ENCODE data around the gene GIGYF2. TPM values are rescaled to one million over a fixed set of nuclear protein-coding genes. Genes with fewer than 3 reads are reported as not detected.

The GIGYF2 gene
- total RNA-seq, 1 experiment from 2014 or later = 60.6 TPM

DNA sequence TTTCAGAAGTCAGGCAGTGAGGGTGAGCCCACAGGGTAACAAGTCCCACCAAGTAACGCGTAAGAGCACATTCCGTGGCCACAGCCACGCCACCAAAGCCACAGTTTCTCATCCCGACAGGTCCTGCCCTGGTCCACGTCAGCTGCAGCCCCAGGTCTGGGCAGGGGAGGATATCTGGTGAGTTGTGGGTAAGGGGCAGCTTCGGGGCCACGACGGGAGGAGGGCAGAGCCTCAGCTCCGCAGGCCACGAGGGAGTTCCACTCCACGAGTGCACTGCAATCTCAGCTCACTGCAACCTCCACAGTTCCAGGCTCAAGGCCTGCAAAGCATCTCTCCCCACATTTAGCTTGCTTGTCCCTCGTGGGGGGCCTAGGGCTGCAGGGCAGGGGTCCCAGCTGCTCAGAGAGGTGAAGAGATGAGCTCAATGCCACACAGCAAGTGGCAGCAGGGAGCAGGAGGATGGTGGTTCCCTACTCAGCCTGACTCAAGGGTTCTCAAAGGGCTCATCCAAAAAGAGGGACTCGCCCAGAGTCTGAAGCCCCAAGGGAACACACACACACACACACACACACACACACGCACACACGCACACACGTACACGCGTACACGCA is 185.5 kb downstream of the GIGYF2 start (continued):
- TF ChIP-seq, protein P1, sequence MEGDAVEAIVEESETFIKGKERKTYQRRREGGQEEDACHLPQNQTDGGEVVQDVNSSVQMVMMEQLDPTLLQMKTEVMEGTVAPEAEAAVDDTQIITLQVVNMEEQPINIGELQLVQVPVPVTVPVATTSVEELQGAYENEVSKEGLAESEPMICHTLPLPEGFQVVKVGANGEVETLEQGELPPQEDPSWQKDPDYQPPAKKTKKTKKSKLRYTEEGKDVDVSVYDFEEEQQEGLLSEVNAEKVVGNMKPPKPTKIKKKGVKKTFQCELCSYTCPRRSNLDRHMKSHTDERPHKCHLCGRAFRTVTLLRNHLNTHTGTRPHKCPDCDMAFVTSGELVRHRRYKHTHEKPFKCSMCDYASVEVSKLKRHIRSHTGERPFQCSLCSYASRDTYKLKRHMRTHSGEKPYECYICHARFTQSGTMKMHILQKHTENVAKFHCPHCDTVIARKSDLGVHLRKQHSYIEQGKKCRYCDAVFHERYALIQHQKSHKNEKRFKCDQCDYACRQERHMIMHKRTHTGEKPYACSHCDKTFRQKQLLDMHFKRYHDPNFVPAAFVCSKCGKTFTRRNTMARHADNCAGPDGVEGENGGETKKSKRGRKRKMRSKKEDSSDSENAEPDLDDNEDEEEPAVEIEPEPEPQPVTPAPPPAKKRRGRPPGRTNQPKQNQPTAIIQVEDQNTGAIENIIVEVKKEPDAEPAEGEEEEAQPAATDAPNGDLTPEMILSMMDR (IDR thresholded peaks at IDR 0.05 in 2 of 3, conservative IDR thresholded peaks at IDR 0.05 in 1 of 3; ENCODE audit: borderline replicate concordance in 1 of 3, insufficient read depth in 1 of 3, low read depth in 2 of 3, low read length in 2 of 3) = no peak
- TF ChIP-seq POLR2A (IDR thresholded peaks at IDR 0.05; ENCODE audit: borderline replicate concordance, extremely low read depth, insufficient read depth, insufficient read length) = no peak
- no peak for TF ChIP-seq POLR2AphosphoS5 (IDR thresholded peaks at IDR 0.05; ENCODE audit: low read depth, low read length)

DNA sequence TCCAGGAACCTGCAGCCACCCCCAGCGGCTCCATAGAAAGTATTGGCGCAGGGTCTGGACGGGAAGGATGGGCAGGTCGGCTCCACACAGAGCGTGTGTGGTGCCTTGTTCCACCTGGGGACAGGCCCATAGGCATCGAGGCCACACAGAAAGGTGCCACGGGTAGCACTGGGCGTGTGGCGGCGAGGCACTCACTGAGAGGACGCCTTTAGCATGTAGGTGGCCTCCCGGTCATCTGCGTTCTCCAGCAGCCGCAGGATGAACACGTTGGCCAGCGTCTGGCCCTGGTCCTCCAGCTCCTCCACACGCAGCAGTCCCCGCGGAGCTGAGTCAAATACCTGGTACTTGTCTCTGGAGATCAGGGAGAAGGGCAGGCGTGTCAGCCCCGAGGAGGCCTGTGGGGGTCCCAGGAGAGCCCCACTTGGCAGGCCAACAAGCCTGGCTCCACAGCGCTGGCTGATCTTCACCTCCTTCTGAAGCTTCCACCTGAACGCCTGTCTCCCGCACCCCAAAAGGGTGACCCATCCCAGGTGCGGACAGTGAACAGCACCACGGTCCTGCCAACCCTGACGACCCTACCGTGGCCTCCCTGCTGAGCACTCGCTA is 186.1 kb downstream of the GIGYF2 start:
- TF ChIP-seq, protein P2, sequence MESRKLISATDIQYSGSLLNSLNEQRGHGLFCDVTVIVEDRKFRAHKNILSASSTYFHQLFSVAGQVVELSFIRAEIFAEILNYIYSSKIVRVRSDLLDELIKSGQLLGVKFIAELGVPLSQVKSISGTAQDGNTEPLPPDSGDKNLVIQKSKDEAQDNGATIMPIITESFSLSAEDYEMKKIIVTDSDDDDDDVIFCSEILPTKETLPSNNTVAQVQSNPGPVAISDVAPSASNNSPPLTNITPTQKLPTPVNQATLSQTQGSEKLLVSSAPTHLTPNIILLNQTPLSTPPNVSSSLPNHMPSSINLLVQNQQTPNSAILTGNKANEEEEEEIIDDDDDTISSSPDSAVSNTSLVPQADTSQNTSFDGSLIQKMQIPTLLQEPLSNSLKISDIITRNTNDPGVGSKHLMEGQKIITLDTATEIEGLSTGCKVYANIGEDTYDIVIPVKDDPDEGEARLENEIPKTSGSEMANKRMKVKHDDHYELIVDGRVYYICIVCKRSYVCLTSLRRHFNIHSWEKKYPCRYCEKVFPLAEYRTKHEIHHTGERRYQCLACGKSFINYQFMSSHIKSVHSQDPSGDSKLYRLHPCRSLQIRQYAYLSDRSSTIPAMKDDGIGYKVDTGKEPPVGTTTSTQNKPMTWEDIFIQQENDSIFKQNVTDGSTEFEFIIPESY (IDR thresholded peaks at IDR 0.05; ENCODE audit: extremely low read depth, insufficient replicate concordance, low read length) = no peak
- TF ChIP-seq, protein P3, sequence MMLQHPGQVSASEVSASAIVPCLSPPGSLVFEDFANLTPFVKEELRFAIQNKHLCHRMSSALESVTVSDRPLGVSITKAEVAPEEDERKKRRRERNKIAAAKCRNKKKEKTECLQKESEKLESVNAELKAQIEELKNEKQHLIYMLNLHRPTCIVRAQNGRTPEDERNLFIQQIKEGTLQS (IDR thresholded peaks at IDR 0.05) = no peak
- TF ChIP-seq ZFX (IDR thresholded peaks at IDR 0.05) = no peak
- H3K36me3 ChIP-seq (ENCODE audit: control insufficient read depth in 1 of 2, insufficient read depth in 2 of 2, low read length in 2 of 2) = no peaks in the 10 kb centered on the region
- H4K20me1 ChIP-seq (ENCODE audit: insufficient read depth) = no peaks in the 10 kb centered on the region
- no peak overlapping the region for H3K4me3 ChIP-seq (replicated peaks in 1 of 2; ENCODE audit: low read depth in 1 of 2, low read length in 2 of 2)
- H3K4me2 ChIP-seq (ENCODE audit: low read length) = no peak overlapping the region
- no peaks in the 10 kb centered on the region for H3K9me3 ChIP-seq (ENCODE audit: control insufficient read depth in 1 of 2, insufficient read depth in 1 of 2, low read depth in 1 of 2, low read length in 2 of 2)
- BruUV-seq (replicated peaks) = no TSS peak
- H3K4me1 ChIP-seq (ENCODE audit: control insufficient read depth in 1 of 2, insufficient read depth in 2 of 2, low read length in 2 of 2) = no peaks in the 10 kb centered on the region
- no peaks in the 10 kb centered on the region for H3K27me3 ChIP-seq (ENCODE audit: insufficient read depth, low read length)
- ChIA-PET RAD21 (ENCODE audit: low non-redundant PET in 1 of 2, low total read pairs in 2 of 2, uncharacterized antibody in 2 of 2, unreplicated experiment in 2 of 2) (no interaction called here), CTCF (no interaction called here), POLR2A (interaction anchor here (1.2 kb wide), 1 partner anchor 8 kb away, joined by 4 read pairs; no protein-coding TSS in a partner anchor)
- no peaks in the 10 kb centered on the region for H3K9me2 ChIP-seq (ENCODE audit: insufficient read depth)
- no peaks in the 10 kb centered on the region for H3K79me2 ChIP-seq (ENCODE audit: insufficient read depth, low read length)
- no peak overlapping the region for H3K9ac ChIP-seq (ENCODE audit: low read length)
- DNase-seq (ENCODE audit: low read depth, low spot score) = no peak
- ATAC-seq = no peak
- H3K27ac ChIP-seq (ENCODE audit: low read depth, low read length) = no peak overlapping the region
- H2AFZ ChIP-seq (ENCODE audit: low read depth, low read length, poor library complexity, severe bottlenecking) = no peak overlapping the region
- intact Hi-C loops (cut with micrococcal nuclease) = no loop called here

Data from HCT116 (cell line).